GM10266 (cell line): Measurements from ENCODE around the gene CARS1.
A peak's percentile ranks its signal among the peaks of the same experiment; 100 is the strongest.

ENCODE experiments used
- DNase-seq: peaks from one replicate; pipeline ENCODE4 v3.0.0; 2012; ENCODE audit errors: extremely low spot score
- CTCF ChIP-seq: IDR thresholded peaks from 2 replicates; pipeline ENCODE4 v1.5.1; 2012; ENCODE audit warnings: mild to moderate bottlenecking, low read depth; ENCODE audit not compliant: control insufficient read depth, insufficient read depth; ENCODE audit errors: missing control alignments

The CARS1 gene

GRCh38 chr11:2995031-2995561, 62.1 kb downstream of the CARS1 start:
- no peak for TF ChIP-seq CTCF
- DNase-seq, result no peak

GRCh38 chr11:2994336-2994730, 62.9 kb downstream of the CARS1 start:
- no peak for DNase-seq
- no peak for TF ChIP-seq CTCF

- TF ChIP-seq CTCF, result no peak
- DNase-seq, result peak; percentile 39
Measured at GRCh38 chr11:2992997-2993325, 64.3 kb downstream of the CARS1 start.

- TF ChIP-seq CTCF, result no peak
- DNase-seq, result peak; percentile 99
Measured at GRCh38 chr11:2992234-2992996, 64.8 kb downstream of the CARS1 start, which contains the start of gene NAP1L4. NAP1L4 (minus strand) TSS chr11:2992329; CDS start chr11:2979220, 13,109 bp downstream.

- DNase-seq, result no peak
Measured at GRCh38 chr11:2991452-2992233, 65.6 kb downstream of the CARS1 start.

GRCh38 chr11:2990617-2991451, 66.4 kb downstream of the CARS1 start:
- TF ChIP-seq CTCF, result no peak
- DNase-seq, result peak; percentile 57

More at GRCh38 chr11:2991452-2992233, 65.6 kb downstream of the CARS1 start:
- no peak for TF ChIP-seq CTCF
